ENCODE measurements around the gene CLEC3A.

DNA sequence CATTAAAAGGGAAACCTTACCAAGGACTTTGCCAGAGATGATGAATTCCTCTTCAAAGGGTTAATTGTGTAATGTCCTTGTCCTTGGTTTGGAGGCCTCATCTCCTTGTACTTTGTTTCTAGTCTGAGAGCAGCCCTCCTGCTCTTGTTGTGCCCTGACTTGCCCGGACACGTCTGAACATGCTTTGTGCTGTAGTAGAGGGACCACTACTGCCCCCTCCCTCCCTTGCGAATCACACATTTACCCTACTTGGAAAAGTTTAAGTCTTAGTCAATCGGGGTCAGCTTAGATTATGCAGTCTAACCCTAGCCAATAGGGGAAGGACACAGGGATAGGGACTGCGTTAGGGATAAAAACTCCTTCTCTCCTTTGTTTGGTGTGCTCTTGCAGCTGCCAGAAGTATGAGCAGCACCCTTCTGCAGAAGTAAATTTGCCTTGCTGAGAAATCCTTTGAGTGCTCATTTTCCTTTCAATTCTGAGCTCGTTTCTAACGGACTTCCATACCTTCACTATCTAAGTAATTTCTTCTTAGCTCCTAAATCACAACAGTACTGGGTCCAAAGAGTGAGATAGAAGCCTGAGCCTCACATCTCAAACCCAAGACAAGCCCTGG, 26.4 kb upstream of the CLEC3A start:
- TF ChIP-seq, protein P1, sequence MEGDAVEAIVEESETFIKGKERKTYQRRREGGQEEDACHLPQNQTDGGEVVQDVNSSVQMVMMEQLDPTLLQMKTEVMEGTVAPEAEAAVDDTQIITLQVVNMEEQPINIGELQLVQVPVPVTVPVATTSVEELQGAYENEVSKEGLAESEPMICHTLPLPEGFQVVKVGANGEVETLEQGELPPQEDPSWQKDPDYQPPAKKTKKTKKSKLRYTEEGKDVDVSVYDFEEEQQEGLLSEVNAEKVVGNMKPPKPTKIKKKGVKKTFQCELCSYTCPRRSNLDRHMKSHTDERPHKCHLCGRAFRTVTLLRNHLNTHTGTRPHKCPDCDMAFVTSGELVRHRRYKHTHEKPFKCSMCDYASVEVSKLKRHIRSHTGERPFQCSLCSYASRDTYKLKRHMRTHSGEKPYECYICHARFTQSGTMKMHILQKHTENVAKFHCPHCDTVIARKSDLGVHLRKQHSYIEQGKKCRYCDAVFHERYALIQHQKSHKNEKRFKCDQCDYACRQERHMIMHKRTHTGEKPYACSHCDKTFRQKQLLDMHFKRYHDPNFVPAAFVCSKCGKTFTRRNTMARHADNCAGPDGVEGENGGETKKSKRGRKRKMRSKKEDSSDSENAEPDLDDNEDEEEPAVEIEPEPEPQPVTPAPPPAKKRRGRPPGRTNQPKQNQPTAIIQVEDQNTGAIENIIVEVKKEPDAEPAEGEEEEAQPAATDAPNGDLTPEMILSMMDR (IDR thresholded peaks at IDR 0.05) = no peak
- TF ChIP-seq POLR2A (IDR thresholded peaks at IDR 0.05) = no peak
